ENCODE data around the gene DYNC2H1.

Gene DYNC2H1

DNA sequence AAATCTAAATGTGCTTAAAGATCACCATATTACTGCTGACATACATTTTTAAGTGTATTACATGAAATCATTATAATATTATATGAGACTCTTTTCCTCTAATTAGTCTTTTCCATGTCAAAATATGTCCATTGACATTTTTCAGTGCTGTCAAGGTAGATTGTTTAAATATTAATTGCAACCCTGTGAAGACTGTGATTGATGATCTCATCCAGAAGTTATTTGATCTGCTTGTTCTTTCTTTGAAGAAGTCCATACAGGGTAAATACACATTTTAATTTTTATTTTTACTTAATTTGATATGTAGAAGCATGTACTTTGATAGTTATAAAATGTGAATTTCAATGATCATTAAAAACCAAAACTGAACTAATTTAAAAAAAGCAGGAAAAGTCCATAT lies 38.4 kb downstream of the DYNC2H1 start:
- DNase-seq (ENCODE audit: low spot score) = no peak

DNA sequence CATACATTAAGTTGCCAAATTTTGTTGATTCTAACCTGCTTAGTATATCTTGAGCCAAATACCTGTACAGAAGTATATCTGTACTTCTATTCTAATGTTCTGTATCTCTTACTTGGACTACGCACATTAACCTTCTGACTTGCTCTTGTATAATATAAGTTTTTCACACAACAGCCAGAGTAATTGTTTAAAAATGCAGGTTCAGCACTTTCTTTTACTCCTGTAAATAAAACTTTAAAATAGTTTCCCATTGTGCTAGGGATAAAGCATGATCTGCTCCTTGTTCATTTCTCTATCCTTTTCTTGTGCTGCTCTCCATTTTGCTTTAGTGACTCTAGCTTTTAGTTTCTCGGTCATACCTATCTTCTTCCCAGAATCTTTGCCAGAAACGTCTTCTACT lies 48.3 kb downstream of the DYNC2H1 start:
- DNase-seq (ENCODE audit: low spot score) = no peak

DNA sequence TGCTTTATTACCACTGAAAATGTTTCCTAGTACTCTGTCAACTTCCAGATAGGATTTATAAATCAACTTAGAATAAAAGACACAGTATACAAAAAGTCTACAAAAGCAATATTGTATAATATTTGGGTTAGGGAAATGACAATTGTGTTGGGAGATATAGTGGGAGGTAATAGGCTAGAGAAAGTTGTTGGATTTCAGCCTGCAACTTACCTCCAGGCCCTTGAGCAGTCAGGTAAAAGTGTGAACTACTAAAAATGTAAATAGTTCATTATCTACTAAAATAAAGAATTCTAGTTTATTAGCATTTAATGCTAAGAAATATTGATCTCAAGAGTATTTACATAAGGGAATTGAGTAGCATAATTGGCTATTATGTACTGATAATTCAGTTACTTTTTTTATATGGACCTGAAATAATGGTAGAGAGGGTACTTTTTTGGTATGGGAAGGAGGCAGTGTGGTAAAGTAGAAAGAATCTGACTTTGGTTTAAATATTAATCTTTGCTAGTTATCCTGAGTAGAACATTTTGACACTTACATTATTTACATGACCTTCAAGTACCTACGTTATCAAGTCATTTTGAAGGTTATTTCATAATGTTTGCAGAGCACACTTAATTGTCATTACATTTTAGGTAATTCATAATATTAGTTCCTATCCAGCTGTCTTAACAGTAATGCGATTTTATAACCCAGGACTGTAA lies 55.0 kb downstream of the DYNC2H1 start:
- no peak for DNase-seq (ENCODE audit: low spot score)

DNA sequence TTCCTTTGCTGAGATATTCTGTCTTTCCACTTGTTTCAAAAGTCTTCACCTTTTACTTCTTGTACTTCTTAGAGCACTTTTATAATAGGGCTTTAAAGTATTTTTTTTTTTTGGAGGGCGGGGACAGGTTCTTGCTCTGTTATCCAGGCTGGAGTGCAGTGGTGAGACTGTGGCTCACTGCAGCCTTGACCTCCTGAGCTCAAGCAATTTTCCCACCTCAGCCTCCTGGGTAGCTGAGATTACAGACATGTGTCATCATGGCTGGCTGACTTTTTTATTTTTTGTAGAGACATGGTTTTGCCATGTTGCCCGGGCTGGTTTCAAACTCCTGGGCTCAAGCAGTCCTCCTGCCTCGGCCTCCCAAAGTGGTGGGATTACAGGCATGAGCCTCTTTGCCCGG lies 57.9 kb downstream of the DYNC2H1 start:
- no peak for DNase-seq (ENCODE audit: low spot score)

DNA sequence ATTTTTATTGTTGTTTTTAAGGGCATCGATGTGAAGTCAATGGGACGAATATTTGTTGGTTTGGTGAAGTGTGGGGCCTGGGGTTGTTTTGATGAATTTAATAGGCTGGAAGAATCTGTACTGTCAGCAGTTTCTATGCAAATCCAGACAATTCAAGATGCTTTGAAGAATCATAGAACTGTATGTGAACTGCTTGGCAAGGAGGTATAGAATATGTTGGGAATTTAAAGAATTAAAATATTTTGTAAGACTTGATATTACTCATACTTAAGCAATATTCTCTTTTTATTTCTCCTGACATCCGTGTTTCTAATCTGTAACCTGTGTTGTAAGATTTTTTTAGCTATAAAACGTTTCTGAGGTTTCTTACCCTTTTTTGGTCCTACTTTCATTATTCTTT lies 61.6 kb downstream of the DYNC2H1 start:
- DNase-seq (ENCODE audit: low spot score) = no peak

DNA sequence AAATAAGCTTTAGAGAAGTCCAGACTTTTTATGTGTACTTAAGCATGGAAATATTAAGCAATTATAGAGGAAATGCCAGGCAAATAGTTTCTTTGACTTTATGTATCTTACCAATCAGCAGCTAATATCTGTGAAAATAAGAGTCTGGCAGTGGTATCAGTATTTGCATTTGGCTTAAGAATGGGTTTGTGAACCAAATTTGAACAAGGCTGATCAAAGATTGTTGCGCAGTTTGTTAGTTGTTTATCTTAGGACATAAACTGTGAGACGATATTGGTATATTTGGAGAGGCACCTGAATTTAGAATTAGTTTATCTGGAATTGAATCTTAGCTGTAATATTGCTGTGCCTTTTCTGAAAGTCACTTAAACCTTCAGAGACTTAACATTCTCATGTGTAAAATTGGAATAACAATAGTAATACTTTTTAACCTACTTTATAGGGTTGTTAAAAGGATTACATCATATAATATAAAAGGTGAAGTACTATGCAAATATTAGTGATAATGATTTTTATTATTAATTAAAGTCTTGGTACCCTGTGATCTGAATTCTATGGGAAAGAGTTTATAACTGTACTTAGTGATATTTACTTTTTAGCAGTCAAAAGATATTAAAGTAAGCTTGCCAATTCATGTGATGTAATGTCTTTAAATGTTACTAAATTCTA lies 66.4 kb downstream of the DYNC2H1 start:
- no peak for DNase-seq (ENCODE audit: low spot score)

DNA sequence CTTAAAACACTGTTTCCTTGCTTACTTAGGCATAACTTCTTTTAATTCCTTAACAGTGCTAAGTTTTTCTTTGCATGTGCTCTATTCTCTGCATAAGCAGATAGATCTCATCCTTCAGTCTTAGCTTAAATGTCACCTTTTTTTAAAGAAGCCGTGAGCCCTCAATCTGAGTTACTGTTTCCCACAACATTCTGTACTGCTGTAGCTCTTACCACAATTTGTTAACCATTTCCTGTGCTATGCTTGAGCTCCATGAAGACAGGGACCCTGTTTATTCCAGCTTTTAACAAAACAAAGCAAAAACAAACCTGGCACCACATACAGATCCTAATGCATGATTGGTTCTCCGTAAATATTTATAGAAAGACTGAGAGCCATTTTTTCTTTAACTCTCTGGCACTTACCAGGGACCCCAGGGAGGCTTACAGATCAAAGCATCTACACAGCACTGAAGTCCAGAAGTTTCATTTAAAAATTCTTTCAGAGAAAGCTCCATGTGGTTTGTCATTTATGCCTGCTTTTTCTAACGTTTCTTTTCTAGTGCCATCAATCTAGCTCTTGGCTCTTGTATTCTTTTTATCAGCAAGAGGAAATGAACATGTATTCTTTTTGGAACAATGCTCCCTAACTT lies 74.9 kb downstream of the DYNC2H1 start:
- DNase-seq (ENCODE audit: low spot score) = no peak

DNA sequence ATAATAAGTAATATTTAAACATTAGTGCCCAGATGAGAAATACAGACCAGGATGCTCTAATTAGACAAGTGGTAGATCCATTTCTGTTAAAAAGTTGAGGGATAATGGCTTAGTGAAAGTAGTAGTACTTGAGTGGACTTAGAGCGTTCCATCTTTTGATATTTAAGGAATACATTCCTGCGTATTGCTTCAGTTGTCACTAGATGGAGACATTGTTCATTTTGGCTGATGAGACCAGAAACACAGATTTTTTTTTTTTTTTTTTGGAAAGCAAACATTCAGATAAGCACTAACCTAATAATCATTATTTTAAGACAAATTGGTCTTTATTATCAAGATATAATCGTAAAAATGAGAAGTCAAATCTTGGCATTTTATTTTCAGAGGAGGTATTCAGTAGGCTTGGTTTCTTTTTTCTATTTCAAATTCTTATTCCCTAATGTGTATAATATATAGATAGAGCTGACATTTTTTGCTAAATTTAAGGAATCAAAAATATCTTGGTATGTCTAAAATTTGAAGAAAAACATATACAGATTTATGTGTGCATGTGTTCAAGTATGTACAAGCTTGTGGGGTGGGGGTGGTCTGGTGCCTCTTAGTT lies 92.9 kb downstream of the DYNC2H1 start:
- no peak for DNase-seq (ENCODE audit: low spot score)

DNA sequence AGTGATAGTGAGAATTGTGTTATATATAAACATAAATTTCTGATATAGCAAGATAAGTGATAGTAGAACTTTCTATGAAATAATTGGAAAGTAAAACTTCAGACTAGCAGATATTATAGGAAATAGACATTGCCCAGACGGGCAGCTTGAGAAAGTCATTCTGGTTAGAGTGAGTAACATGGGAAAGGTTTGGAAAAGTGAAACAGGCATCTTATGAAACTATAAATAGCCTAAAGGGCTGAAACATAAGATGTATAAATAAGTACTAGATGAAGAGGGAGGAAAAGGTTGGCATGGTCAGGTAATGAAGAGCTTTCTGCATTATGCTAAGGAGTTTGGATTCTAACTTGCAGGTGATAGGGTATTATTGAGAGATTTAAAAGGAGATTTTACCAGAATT lies 101.3 kb downstream of the DYNC2H1 start:
- no peak for DNase-seq (ENCODE audit: low spot score)

DNA sequence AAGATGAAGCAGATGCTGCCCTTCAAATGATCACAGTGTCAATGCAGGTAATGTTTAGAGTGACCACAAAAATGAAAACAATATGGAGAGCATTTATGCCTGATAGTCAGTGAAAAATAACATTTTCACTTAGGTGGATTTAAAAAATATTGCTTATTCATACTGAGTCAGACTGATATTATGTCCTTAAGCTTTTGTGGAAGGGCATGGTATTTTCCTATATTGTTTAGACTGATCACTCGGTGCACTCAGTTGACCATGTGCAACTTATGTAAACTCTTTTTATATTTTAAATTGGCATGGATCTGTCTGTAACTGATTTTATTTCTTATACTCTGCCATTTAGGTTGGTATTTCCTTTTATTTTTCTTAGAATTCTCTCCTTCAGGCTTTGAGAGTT lies 106.6 kb downstream of the DYNC2H1 start:
- DNase-seq (ENCODE audit: low spot score) = no peak

DNA sequence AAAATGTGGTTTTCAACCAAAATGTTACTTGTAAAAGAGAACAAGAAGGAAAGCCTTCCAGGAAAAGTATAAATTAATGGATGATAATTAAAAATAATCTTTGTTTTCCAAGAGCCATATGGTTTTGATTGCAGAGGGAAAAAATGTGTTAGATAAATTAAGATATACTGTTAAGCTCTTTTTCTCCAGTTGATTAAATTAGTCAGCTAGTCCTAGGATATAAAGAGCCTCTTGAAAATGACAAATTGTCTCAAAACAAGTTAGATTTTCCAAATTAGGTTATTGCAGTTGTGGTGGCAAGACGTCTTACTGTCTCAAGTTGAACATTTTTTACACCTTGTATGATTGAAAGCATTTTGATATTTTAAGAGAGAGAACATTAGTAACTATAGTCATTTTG lies 110.9 kb downstream of the DYNC2H1 start:
- no peak for DNase-seq (ENCODE audit: low spot score)

DNA sequence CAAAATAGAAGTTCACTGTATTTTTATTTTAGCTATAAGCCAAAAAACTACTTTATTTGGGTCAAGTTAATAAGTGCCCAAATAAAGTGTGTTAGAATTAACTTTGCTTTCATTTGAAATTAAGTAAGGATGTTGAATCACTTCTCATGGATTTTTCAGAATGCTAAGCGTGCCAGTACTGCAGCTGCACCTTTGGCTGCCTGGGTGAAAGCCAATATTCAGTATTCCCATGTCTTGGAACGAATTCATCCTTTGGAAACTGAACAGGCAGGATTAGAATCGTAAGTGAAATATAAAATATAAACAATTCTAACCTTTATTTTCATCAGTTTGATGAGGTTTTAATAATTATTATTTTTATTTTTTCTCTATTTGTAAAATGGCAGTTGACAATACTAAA lies 113.6 kb downstream of the DYNC2H1 start:
- DNase-seq (ENCODE audit: low spot score) = no peak

DNA sequence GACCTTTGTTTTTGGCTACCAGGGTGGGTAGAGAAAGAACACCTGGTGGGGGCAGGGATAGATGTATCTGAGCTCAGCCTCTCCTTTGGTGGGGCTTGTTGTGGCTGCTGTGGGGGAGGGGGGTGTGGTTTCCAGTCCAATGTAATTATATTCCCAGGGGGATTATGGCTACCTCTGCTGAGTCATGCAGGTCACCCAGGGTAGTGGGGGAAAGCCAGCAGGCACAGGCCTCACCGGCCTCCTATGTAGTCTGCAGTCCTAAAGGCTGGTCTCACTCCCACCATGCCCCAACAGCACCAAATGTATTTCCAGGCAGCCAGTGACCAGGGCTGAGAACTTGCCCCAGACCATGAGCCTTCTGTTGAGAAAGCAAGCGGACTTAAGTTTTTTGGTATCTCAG lies 119.6 kb downstream of the DYNC2H1 start:
- DNase-seq (ENCODE audit: low spot score) = no peak

DNA sequence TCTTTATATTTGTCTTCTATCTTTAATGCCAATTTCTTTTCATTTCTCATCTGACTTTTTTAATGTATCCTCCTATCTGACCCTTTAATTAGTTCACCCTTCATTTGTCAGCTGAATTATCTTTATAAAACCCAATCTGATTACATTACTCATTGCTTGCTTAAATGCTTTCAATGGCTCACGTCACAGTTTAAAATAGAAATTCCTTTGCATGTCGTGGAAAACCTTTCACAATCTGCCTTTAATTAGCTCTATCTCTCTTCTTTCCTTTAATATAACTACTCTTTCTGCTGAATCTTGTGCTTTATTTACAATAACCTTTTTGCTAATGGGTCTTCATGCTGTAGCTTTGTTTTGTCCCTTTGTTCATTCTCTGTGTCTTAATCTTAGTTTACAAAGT lies 125.7 kb downstream of the DYNC2H1 start:
- DNase-seq (ENCODE audit: low spot score) = no peak

DNA sequence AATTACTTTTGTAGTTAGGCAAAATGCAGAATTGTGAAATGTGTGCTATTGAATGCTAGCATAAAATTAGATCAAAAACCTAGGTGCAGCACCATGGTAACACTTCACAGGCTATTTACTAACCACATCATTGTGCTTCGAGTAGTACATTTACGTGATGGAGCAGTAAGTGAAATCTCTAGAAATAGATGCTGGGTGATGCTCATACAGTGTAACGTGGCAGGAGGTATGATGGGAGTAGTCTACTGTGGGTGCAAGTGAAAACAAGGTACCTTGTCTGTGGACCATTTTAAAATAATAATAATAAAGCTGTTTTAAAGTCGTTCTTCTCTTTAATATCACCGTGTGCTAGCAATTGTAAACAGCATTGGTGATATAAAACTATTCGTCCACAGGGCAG lies 132.3 kb downstream of the DYNC2H1 start:
- DNase-seq (ENCODE audit: low spot score) = no peak

DNA sequence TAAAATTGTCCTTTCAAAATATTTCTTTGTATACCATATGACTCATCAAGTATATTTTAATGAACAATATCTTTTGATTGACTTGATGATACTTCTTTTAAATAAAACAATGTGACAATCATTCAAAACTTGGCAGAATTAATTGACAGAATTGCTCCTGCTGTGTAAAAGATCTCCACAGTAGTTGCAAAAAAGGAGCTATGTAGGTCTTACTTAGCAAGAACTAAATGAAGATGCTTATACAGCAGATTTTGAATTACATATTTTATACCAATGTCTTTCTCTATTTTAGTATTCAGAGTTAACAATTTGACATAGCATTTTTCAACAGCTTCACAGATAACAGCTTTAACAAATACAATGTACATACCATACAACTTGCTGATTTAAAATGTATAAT lies 144.9 kb downstream of the DYNC2H1 start:
- no peak for DNase-seq (ENCODE audit: low spot score)

DNA sequence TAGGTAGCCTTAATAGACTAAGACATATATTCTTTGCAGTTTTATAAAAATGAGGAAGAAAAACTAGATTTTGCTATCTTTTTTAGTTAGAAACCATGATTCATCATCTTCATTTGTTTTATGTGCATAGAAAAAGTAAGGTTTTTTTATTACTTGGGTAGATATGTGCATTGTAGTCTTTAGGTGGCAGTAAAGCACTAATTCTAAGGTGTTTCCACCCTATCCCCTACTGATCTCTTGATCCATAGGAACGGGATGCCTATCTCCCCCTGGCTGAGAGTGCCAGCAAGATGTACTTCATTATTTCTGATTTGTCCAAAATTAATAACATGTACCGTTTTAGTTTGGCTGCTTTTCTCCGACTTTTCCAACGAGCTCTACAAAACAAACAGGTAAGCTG lies 148.1 kb downstream of the DYNC2H1 start:
- DNase-seq (ENCODE audit: low spot score) = no peak

DNA sequence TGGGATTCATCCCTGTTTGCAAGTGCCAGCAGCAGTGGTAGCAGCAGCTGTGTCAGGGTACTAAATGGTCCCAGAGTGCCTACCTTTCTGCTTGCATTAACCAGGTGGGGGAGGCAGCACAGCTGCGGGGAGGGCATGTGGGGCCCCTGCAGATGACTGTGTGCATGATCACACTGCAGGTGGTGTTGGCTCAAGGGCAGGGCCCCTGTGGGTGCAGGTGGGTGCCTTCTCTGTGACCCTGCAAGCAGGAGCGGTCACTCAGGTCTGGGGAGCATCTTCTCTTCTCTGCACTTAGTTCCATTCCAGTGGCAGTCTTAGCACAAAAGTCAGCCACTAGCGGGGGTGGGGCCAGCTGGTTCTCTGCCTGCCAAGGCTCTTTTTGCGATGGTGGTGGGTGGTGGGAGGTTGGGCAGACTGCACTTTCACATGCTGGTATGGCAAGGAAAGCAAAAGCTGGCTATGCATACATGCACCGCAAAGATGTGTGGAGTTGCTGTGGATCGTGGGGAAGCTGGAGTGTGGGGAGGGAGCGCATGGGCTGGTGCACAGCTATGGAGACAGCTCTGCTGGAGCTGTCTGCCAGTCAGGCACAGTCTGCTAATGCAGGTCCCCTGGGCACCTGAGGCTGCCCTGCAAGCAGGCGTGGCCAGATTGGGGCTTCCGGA lies 157.1 kb downstream of the DYNC2H1 start:
- DNase-seq (ENCODE audit: low spot score) = no peak

DNA sequence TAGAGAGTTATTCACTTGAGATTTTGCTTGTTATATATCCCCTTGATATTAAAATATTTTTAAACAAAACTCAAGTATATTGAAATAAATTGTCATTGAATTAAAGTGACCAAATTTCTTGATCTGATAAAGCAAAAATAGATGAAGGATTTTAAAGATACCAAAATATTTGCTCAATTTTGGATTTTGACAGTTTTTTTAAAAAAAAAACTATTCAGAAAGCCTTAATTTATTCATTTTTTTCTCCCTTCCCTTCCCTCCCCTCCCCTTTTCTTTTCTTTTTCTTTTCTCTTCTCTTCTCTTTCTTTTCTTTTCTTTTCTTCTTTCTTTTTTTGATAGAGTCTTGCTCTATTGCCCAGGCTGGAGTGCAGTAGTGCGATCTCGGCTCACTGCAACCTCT lies 163.7 kb downstream of the DYNC2H1 start:
- DNase-seq (ENCODE audit: low spot score) = no peak

DNA sequence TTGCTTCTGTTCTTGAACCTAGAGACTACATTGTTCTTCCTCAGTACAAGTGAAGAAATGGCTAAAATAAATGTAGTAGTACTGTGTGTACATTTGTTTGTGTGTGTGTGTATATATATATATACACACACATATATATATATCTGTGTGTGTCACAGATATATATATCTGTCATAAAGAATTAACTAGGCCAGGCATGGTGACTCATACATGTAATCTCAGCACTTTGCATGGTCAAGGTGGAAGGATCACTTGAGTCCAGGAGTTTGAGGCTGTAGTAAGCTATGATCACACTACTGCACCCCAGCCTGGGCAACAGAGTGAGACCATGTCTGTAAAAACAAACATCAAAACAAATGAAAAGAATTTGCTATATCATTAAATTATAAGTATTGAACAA lies 164.8 kb downstream of the DYNC2H1 start:
- no peak for DNase-seq (ENCODE audit: low spot score)

DNA sequence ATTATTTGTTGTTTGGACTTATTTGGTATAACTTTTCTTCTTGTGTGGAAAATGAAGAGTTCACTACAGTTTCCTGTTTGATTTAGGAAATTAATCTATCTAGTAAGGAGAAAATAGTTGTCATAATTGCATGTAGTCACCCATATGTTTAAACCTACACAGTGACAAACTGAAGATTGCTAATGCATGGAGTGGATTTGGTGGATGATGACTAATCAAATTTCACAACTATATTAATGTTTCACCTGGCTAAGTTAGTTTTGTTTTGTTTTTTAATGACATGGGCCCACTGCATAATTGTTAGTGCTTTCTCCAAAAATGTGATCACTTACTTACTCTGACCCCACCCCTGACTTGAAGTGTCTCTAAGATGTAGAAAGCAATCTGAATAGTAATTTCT lies 170.6 kb downstream of the DYNC2H1 start:
- DNase-seq (ENCODE audit: low spot score) = no peak

DNA sequence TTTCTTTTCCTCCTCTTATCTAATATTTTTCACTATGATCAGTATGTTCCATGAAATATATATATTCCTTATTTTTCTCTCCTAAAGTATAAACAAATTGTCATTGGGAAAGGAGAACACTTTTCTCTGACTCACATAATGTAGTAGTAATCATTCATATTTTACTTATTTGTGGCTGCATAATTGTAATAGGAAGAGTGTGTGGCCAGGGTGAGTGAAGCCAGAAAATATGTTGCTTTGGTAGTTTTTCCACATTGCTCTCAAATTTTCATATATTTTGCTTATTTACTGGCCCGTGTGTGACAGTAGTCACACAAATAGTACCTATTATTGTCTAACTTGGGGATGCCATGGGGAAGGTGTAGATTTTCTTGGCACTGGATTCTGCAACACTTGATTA lies 172.1 kb downstream of the DYNC2H1 start:
- no peak for DNase-seq (ENCODE audit: low spot score)

DNA sequence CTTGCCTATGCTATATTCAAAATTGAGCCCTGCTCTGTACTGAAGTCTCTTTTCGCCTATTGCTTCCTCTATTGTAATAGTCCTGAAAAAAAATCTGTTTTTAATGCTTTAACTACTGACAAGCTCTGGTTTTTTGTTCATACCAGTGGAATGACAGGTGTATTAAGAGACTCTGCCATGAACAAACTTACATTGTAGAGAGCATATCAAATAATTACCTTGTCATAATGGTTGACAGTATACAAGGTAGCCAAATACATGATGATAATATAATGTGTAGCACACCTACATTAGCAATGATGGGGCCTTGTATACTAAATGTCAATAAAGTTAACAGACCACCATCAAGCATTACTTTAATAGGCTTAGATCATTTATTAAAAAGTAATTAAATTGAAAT lies 175.0 kb downstream of the DYNC2H1 start:
- no peak for DNase-seq (ENCODE audit: low spot score)

Data from hematopoietic multipotent progenitor cell treated with erythropoietin and hydrocortisone succinate and interleukin-3 and kit ligand, for 17 days (in vitro differentiated cells).